ENCODE measurements around the gene CACNA1I.
"Not testable (repeated sequence)": the region's sequence is repeated elsewhere in the genome, so short reads cannot be mapped to it uniquely, and the experiment has no call there.

DNA sequence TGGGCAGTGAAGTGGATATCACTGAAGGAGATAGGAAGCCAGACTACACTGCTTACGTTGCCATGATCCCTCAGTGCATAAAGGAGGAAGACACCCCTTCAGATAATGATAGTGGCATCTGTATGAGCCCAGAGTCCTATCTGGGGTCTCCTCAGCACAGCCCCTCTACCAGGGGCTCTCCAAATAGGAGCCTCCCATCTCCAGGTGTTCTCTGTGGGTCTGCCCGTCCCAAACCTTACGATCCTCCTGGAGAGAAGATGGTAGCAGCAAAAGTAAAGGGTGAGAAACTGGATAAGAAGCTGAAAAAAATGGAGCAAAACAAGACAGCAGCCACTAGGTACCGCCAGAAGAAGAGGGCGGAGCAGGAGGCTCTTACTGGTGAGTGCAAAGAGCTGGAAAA lies 48.5 kb upstream of the CACNA1I start:
- TF ChIP-seq, protein P1, sequence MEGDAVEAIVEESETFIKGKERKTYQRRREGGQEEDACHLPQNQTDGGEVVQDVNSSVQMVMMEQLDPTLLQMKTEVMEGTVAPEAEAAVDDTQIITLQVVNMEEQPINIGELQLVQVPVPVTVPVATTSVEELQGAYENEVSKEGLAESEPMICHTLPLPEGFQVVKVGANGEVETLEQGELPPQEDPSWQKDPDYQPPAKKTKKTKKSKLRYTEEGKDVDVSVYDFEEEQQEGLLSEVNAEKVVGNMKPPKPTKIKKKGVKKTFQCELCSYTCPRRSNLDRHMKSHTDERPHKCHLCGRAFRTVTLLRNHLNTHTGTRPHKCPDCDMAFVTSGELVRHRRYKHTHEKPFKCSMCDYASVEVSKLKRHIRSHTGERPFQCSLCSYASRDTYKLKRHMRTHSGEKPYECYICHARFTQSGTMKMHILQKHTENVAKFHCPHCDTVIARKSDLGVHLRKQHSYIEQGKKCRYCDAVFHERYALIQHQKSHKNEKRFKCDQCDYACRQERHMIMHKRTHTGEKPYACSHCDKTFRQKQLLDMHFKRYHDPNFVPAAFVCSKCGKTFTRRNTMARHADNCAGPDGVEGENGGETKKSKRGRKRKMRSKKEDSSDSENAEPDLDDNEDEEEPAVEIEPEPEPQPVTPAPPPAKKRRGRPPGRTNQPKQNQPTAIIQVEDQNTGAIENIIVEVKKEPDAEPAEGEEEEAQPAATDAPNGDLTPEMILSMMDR (conservative IDR thresholded peaks at IDR 0.05; ENCODE audit: low read depth, low read length) = not testable (repeated sequence)
- not testable (repeated sequence) for TF ChIP-seq EZH2 (IDR thresholded peaks at IDR 0.05; ENCODE audit: borderline replicate concordance, low read depth, low read length, poor library complexity, severe bottlenecking)
